ENCODE results near the gene THOC7. TPM values are rescaled to one million over a fixed set of nuclear protein-coding genes. Genes with fewer than 3 reads are reported as not detected.
A peak's percentile ranks its signal among the peaks of the same experiment; 100 is the strongest.

Gene THOC7
- total RNA-seq, 1 experiment from 2014 or later = 80.1 TPM

- no peak for DNase-seq (ENCODE audit: low spot score)
These were observed 18.4 kb downstream of the THOC7 start for GRCh38 chr3:63845215-63845614.

- DNase-seq (ENCODE audit: low spot score) = no peak
These were observed 21.5 kb downstream of the THOC7 start for GRCh38 chr3:63842127-63842526.

GRCh38 chr3:63841704-63842103, 21.9 kb downstream of the THOC7 start:
- DNase-seq (ENCODE audit: low spot score) = no peak

GRCh38 chr3:63832395-63832794, 31.2 kb downstream of the THOC7 start:
- no peak for DNase-seq (ENCODE audit: low spot score)

- no peak for DNase-seq (ENCODE audit: low spot score)
These were observed 33.1 kb downstream of the THOC7 start for GRCh38 chr3:63830526-63830925.

- DNase-seq (ENCODE audit: low spot score) = peak; percentile 42
These were observed 39.3 kb downstream of the THOC7 start for GRCh38 chr3:63824309-63824708.

GRCh38 chr3:63819151-63819398, 44.5 kb downstream of the THOC7 start, which contains the start of gene C3orf49:
C3orf49 (plus strand) TSS chr3:63819299; CDS start chr3:63819472, 173 bp downstream.
- DNase-seq (ENCODE audit: low spot score) = no peak

GRCh38 chr3:63818282-63819150, 45.1 kb downstream of the THOC7 start:
- DNase-seq (ENCODE audit: low spot score) = peak; percentile 33

- no peak for DNase-seq (ENCODE audit: low spot score)
These were observed 46.4 kb downstream of the THOC7 start for GRCh38 chr3:63817225-63817624.

- no peak for DNase-seq (ENCODE audit: low spot score)
These were observed 49.4 kb downstream of the THOC7 start for GRCh38 chr3:63814237-63814636.

GRCh38 chr3:63809607-63810006, 54.0 kb downstream of the THOC7 start:
- DNase-seq (ENCODE audit: low spot score) = peak; percentile 54

- DNase-seq (ENCODE audit: low spot score) = no peak
These were observed 55.0 kb downstream of the THOC7 start for GRCh38 chr3:63808633-63809032.

GRCh38 chr3:63807961-63808565, 55.5 kb downstream of the THOC7 start:
- no peak for DNase-seq (ENCODE audit: low spot score)

GRCh38 chr3:63803911-63804310, 59.7 kb downstream of the THOC7 start:
- no peak for DNase-seq (ENCODE audit: low spot score)

- DNase-seq (ENCODE audit: low spot score) = no peak
These were observed 63.5 kb downstream of the THOC7 start for GRCh38 chr3:63800097-63800496.

GRCh38 chr3:63798949-63799348, 64.7 kb downstream of the THOC7 start:
- no peak for DNase-seq (ENCODE audit: low spot score)

GRCh38 chr3:63798544-63798943, 65.1 kb downstream of the THOC7 start:
- no peak for DNase-seq (ENCODE audit: low spot score)

GRCh38 chr3:63795438-63795837, 68.2 kb downstream of the THOC7 start:
- DNase-seq (ENCODE audit: low spot score) = no peak

- DNase-seq (ENCODE audit: low spot score) = peak; percentile 51
These were observed 71.6 kb downstream of the THOC7 start for GRCh38 chr3:63791974-63792373.
